Liver (tissue), 9 donors: Measurements from ENCODE around the gene TMIGD3. TPM values are rescaled to one million over a fixed set of nuclear protein-coding genes. Genes with fewer than 3 reads are reported as not detected.
A peak's percentile ranks its signal among the peaks of the same experiment; 100 is the strongest.

Source experiments
- DNase-seq: peaks from one replicate; pipeline ENCODE4 v3.0.0-alpha.2; 2017; ENCODE audit warnings: low spot score
- H3K27ac ChIP-seq, 2 donors: one replicate each; pipeline ENCODE4 v1.7.0; 2013; ENCODE audit warnings: inconsistent platforms in 2 of 2, low read length in 2 of 2, control low read depth in 1 of 2, low read depth in 1 of 2, mild to moderate bottlenecking in 1 of 2
- H3K27me3 ChIP-seq, 4 donors: one replicate each; pipeline versions ENCODE4 v1.6.1 to v1.7.0; 2013; ENCODE audit warnings: low read length in 3 of 4, inconsistent platforms in 1 of 4, mild to moderate bottlenecking in 1 of 4, moderate library complexity in 1 of 4; ENCODE audit not compliant: control insufficient read depth in 4 of 4, insufficient read depth in 4 of 4
- H3K36me3 ChIP-seq, 4 donors: one replicate each; pipeline versions ENCODE4 v1.6.1 to v1.7.0; 2013; ENCODE audit warnings: low read length in 3 of 4, mild to moderate bottlenecking in 3 of 4, low read depth in 1 of 4, moderate library complexity in 1 of 4; ENCODE audit not compliant: control insufficient read depth in 4 of 4, insufficient read depth in 3 of 4
- H3K4me1 ChIP-seq, 4 donors: one replicate each; pipeline versions ENCODE4 v1.6.1 to v1.7.0; 2013; ENCODE audit warnings: low read length in 3 of 4, mild to moderate bottlenecking in 3 of 4, moderate library complexity in 1 of 4; ENCODE audit not compliant: control insufficient read depth in 4 of 4, insufficient read depth in 4 of 4
- H3K4me3 ChIP-seq, 3 donors: one replicate each; pipeline versions ENCODE4 v1.6.1 to v1.7.0; 2013; ENCODE audit warnings: low read length in 3 of 3, control low read depth in 1 of 3, low read depth in 1 of 3, mild to moderate bottlenecking in 1 of 3
- H3K9ac ChIP-seq, 2 donors: one replicate each; pipeline ENCODE4 v1.7.0; 2013; ENCODE audit warnings: low read length in 2 of 2, mild to moderate bottlenecking in 2 of 2, moderate library complexity in 2 of 2, control low read depth in 1 of 2, low read depth in 1 of 2
- H3K9me3 ChIP-seq, 4 donors: one replicate each; pipeline versions ENCODE4 v1.6.1 to v1.7.0; 2013; ENCODE audit warnings: low read length in 3 of 4; ENCODE audit not compliant: control insufficient read depth in 4 of 4
- ATF3 ChIP-seq: IDR thresholded peaks from 2 replicates; pipeline ENCODE4 v1.6.1; 2016; ENCODE audit warnings: antibody characterized with exemption
- CTCF ChIP-seq: fragments of 150-350 bp; IDR thresholded peaks from 2 replicates; pipeline ENCODE4 v1.5.1; 2017; ENCODE audit warnings: improper control_type of control experiment, low read depth, low read length; ENCODE audit not compliant: missing input control
- FOXA2 ChIP-seq: IDR thresholded peaks from 2 replicates; pipeline ENCODE4 v1.6.1; 2016; ENCODE audit warnings: antibody characterized with exemption
- GABPA ChIP-seq, 2 donors: IDR thresholded peaks in 1 of 2; conservative IDR thresholded peaks in 1 of 2; 2 replicates each; pipeline ENCODE4 v1.6.1; 2016; ENCODE audit warnings: antibody characterized with exemption in 2 of 2, mild to moderate bottlenecking in 1 of 2, moderate library complexity in 1 of 2
- HNF4A ChIP-seq, 2 donors: conservative IDR thresholded peaks; 2 replicates each; pipeline ENCODE4 v1.6.1; 2016; ENCODE audit warnings: antibody characterized with exemption in 2 of 2, mild to moderate bottlenecking in 2 of 2
- HNF4G ChIP-seq: IDR thresholded peaks from 2 replicates; pipeline ENCODE4 v1.6.1; 2016; ENCODE audit warnings: antibody characterized with exemption
- JUND ChIP-seq, 2 donors: IDR thresholded peaks; 2 replicates each; pipeline ENCODE4 v1.6.1; 2016; ENCODE audit warnings: antibody characterized with exemption in 2 of 2
- MAX ChIP-seq: IDR thresholded peaks from 2 replicates; pipeline ENCODE4 v1.6.1; 2016; ENCODE audit warnings: antibody characterized with exemption
- NR2F2 ChIP-seq: IDR thresholded peaks from 2 replicates; pipeline ENCODE4 v1.6.1; 2016; ENCODE audit warnings: antibody characterized with exemption
- RAD21 ChIP-seq, 2 donors: IDR thresholded peaks; 2 replicates each; pipeline ENCODE4 v1.6.1; 2016; ENCODE audit warnings: antibody characterized with exemption in 2 of 2, mild to moderate bottlenecking in 2 of 2
- REST ChIP-seq: IDR thresholded peaks from 2 replicates; pipeline ENCODE4 v1.6.1; 2016; ENCODE audit warnings: antibody characterized with exemption, mild to moderate bottlenecking
- RXRA ChIP-seq, 2 donors: IDR thresholded peaks; 2 replicates each; pipeline ENCODE4 v1.6.1; 2017 to 2018; ENCODE audit warnings: antibody characterized with exemption in 2 of 2, mild to moderate bottlenecking in 1 of 2
- SP1 ChIP-seq: IDR thresholded peaks from 2 replicates; pipeline ENCODE4 v1.6.1; 2018; ENCODE audit warnings: antibody characterized with exemption, mild to moderate bottlenecking
- TAF1 ChIP-seq: conservative IDR thresholded peaks from 2 replicates; pipeline ENCODE4 v1.6.1; 2016; ENCODE audit warnings: antibody characterized with exemption, mild to moderate bottlenecking
- YY1 ChIP-seq: IDR thresholded peaks from 2 replicates; pipeline ENCODE4 v1.6.1; 2016; ENCODE audit warnings: antibody characterized with exemption, mild to moderate bottlenecking
- WGBS: extraction: QIAGEN DNeasy Blood & Tissue Kit; methylation state at CpG from one replicate; pipeline ENCODE4 v1.1.7; 2013; 5-methylcytosine and 5-hydroxymethylcytosine counted together
- polyA plus RNA-seq, 2 donors: library from polyadenylated mRNA; stranded (reverse) in 1 of 2; unstranded in 1 of 2; fragments of 200-250 nt in 1 of 2; fragments of >200 nt in 1 of 2; fragmentation: Nextera tagmentation in 1 of 2; extraction: Ambion mirVana in 1 of 2; gene quantifications; one replicate each; pipeline versions ENCODE4 v1.2.1 to v1.2.3, GENCODE V29; 2013 to 2015
- total RNA-seq, 2 donors: library from RNA; depleted of rRNA; stranded (reverse); fragments of >200 nt; gene quantifications; one replicate each; pipeline ENCODE4 v1.2.3, GENCODE V29; 2014
- donor health status: healthy.
- donor health status: healthy.
- donor health status: healthy.
- donor health status: healthy.
- donor health status: healthy.

TMIGD3 gene
- total and polyA plus RNA-seq, 4 donors: 2.6 to 5.9 (median 4.6) TPM

DNA sequence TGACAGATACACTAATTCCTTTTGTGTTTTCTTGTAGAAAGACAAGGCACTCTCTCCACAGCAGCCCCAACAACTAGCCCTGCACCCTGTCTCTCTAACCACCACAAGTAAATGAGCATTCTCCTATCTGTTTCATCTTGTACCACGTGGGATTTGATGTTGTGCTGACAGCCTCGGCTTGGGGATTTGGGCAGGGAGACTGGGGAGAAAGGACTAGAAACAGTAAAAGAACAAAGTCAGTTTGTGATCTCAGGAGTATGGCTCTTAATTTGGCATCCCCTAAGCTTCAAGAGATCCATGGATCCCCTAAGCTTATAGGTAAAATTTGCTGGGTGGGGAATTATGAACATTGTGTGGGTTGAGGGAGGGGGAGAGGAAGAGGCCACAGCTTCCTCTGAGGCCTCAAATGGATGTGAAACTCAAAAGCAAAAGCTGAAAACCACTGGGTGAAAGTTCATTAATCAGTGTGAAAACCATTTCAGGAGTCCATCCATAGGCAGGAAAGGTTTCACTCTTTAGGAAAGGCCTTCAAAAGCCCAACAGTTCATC, 26.6 kb downstream of the TMIGD3 start:
- 71% methylated on average over 2 of the region's 2 CpGs for WGBS
- no peak for DNase-seq

DNA sequence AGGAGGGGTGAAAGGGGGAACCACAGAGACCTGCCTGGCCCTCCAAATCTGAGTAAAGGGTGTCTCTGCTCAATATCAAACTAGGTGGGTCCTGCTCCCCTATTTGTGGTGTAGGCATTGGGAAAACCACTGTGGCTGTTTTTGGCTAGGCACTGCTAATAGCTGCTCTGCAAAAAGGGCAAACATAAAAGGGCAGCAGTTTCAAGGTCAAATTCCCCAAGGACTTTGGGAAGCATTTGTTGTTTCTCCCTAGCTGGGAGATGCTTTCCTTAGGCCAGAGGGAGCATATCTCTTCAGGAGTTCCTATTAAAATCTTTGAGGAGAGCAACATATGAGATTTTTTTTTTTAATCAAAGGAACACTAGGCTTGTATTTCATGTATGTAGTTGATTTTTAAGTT, 27.2 kb downstream of the TMIGD3 start:
- Histone ChIP-seq H3K27me3 (no peaks in the 10 kb centered on the region), H3K27ac (no peak overlapping the region), H3K9me3 (no peaks in the 10 kb centered on the region), H3K36me3 (peaks cover 0 to 12% (median 3%) of the 10 kb centered on the region in 4 donors), H3K9ac (no peak overlapping the region), H3K4me3 (no peak overlapping the region), H3K4me1 (no peaks in the 10 kb centered on the region)
- DNase-seq: no peak
- TF ChIP-seq RAD21 (IDR thresholded peaks at IDR 0.05) (no peak), GABPA (IDR thresholded peaks at IDR 0.05 in 1 of 2, conservative IDR thresholded peaks at IDR 0.05 in 1 of 2) (no peak), FOXA2 (no peak), RXRA (IDR thresholded peaks at IDR 0.05) (no peak), YY1 (no peak), JUND (IDR thresholded peaks at IDR 0.05) (no peak)

More for the DNA sequence above, 26.6 kb downstream of the TMIGD3 start:
- Histone ChIP-seq H3K4me1 (no peaks in the 10 kb centered on the region), H3K36me3 (peaks cover 0 to 10% (median 1%) of the 10 kb centered on the region in 4 donors), H3K4me3 (no peak overlapping the region), H3K9ac (no peak overlapping the region), H3K27me3 (no peaks in the 10 kb centered on the region), H3K9me3 (no peaks in the 10 kb centered on the region), H3K27ac (peak overlapping the region in 1 of 2 donors; percentile 66)
- TF ChIP-seq RXRA (IDR thresholded peaks at IDR 0.05): peak in 1 of 2 donors; percentile 8
- peak; percentile 15 for TF ChIP-seq SP1
- TF ChIP-seq ATF3: no peak

DNA sequence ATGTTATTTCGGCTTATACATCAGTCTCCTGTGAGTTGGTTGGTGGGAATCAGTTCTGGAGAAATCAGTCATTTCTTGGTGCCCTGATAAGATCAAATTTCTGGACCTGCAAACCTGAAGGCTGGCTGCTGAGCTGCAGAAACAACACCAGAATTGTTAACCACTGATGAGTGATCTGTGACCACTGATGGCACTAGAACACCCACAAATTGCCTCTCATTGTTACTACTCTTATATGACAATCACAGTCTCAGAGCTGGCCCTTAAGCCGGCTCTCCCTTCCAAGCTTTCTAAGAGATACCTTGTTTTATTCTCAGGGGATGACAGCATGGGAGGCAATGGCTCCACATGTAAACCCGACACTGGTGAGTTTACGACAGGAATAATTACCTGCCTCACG, 27.7 kb downstream of the TMIGD3 start:
- WGBS: 84% methylated on average over 5 of the region's 5 CpGs
- TF ChIP-seq HNF4G (no peak), SP1 (no peak), MAX (no peak), GABPA (IDR thresholded peaks at IDR 0.05 in 1 of 2, conservative IDR thresholded peaks at IDR 0.05 in 1 of 2) (no peak), HNF4A (conservative IDR thresholded peaks at IDR 0.05) (no peak), RAD21 (IDR thresholded peaks at IDR 0.05) (no peak), NR2F2 (no peak), ATF3 (no peak), RXRA (IDR thresholded peaks at IDR 0.05) (no peak), FOXA2 (no peak), JUND (IDR thresholded peaks at IDR 0.05) (no peak), REST (no peak), TAF1 (no peak), YY1 (no peak), CTCF (no peak)
- DNase-seq: no peak
- Histone ChIP-seq H3K4me3 (no peak overlapping the region), H3K4me1 (no peaks in the 10 kb centered on the region), H3K27me3 (no peaks in the 10 kb centered on the region), H3K9me3 (no peaks in the 10 kb centered on the region), H3K27ac (no peak overlapping the region), H3K9ac (no peak overlapping the region), H3K36me3 (peaks cover 0 to 15% (median 4%) of the 10 kb centered on the region in 4 donors)
